HG02938 (cell line): ENCODE data around the gene TDRD6.
"Not testable (repeated sequence)": the region's sequence is repeated elsewhere in the genome, so short reads cannot be mapped to it uniquely, and the experiment has no call there.

ENCODE experiments used
- ATAC-seq: cut with Tn5 transposase; IDR thresholded peaks from one replicate; pipeline ENCODE4 v1.9.1; 2021; ENCODE audit warnings: mild to moderate bottlenecking, moderate library complexity; ENCODE audit not compliant: unreplicated experiment

TDRD6 gene

GRCh38 chr6:46736906-46737305 is 49.2 kb downstream of the TDRD6 start:
- ATAC-seq, result no peak

GRCh38 chr6:46741482-46741881 is 53.8 kb downstream of the TDRD6 start:
- ATAC-seq, result no peak

- ATAC-seq, result no peak
These were observed 54.2 kb downstream of the TDRD6 start for GRCh38 chr6:46741910-46742309.

- no peak for ATAC-seq
These were observed 55.9 kb downstream of the TDRD6 start for GRCh38 chr6:46743425-46744158.

GRCh38 chr6:46744159-46744725 is 56.6 kb downstream of the TDRD6 start:
- ATAC-seq, result not testable (repeated sequence)

GRCh38 chr6:46745973-46746372 is 58.3 kb downstream of the TDRD6 start:
- no peak for ATAC-seq

GRCh38 chr6:46746696-46747095 is 59.0 kb downstream of the TDRD6 start, which contains the start of gene ANKRD66:
Gene ANKRD66 (plus strand): TSS chr6:46746933. CDS start chr6:46751949, 5,016 bp downstream.
- ATAC-seq, result no peak

- ATAC-seq, result no peak
These were observed 61.3 kb downstream of the TDRD6 start for GRCh38 chr6:46748940-46749503.

GRCh38 chr6:46749731-46750130 is 62.0 kb downstream of the TDRD6 start:
- ATAC-seq, result no peak

- ATAC-seq, result no peak
These were observed 64.0 kb downstream of the TDRD6 start for GRCh38 chr6:46751658-46752057.
